ENCODE results near the gene ZNF22.

ZNF22 gene

GRCh38 chr10:44965651-44966097 lies 35.0 kb upstream of the ZNF22 start:
- no peak for DNase-seq

DNA sequence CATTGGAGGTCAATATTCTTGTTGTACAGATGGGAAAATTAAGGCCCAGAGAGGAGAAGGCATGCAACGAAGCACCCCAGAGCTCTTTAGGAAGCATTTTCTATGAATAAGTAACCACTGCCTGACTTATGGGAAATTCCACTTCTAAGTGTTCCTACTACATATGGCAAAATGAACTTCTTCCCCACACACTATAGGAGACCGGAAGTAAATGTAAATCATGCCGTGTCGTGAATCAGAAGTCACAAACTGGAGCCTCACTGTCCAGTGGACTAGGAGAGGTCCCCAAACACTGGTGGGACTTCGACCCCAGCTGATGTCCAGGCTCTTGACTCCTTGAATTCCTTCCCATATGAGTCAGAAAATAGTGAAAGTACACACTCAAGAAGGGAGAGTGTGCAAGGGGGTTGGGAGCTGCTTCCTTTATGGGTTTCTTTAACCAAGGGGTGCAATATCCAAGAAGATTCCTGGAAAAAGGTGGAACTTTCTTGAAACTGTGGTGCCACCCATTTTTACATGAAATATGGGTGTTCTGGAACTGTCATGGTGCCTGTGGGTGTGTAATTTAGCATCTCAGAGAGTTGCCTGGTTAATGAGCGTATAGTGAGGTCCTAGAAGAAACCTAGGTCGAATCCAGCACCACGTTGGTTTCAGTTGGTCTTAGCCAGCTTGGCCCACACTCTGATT lies 34.5 kb upstream of the ZNF22 start:
- no peak for DNase-seq

DNA sequence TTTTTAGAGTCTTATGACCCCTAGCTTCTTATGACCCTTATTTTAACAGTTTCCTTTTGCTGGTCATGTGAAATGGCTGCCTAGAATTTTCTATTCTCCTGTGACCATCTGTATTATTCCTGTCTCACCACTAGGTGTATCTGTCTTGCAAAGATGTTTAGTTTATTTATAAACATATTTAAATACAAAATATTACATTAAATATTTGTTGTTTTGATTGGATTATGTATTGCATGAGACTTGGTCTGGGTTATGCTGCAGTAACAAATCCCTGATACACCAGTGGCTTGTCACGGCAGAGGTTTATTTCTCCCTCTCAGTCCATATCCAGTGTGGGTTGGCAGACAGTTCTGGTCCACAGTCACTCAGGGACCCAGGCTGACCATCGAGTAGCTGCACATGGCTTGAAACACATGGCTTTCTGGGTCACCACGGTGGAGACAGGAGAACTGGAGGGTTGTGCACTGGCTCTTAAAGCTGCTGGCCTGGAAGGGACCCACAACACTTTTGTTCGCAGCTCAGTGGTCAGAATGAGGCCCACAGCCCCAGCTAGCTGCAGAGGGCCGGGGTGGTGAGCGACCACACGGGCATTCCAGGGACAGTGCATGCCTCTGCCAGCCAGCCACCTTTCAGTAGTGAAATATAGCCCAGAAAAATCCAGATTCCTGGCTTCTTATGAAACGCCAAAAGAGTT lies 33.8 kb upstream of the ZNF22 start:
- DNase-seq, result no peak

DNA sequence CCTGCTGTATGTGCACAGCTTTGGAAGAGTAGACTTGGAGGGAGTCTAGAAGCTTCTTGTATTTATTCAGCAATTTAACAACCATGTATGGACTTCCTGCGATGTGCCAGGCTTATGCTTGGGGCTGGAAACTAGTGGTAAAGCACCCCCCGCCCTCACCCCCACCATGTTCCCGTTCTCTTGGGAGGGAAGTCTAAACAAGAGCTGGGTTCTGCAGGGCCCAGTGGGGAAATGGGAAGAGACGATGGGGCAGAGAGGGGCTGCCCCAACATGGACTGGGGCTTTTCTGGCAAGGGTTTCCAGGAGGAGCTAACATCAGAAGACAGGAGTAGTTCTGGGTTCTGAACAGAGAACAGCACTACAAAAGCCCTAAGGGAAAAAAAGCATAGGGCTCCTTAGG lies 33.1 kb upstream of the ZNF22 start:
- no peak for DNase-seq

DNA sequence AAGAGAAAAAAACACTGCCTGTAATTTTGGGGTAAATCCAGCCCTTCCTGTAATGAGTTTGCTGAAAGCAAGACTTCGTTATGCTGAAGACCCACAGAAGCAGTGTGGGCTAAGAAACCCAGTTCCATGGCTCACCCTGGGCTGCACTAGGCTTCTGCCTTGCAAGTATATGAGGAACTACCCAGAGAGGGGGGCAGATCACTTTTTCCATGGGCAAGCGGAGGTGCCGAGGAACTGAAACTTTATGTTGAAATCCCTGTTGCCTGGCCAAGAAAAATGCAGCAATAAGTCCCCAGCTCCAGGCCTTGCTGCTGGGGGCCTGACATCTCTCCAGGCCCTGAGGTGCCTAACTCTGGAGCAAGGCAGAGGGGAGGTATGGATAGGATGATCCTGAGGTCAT lies 32.6 kb upstream of the ZNF22 start:
- no peak for DNase-seq

- DNase-seq, result no peak
These were observed 32.0 kb upstream of the ZNF22 start for GRCh38 chr10:44968500-44969400.

DNA sequence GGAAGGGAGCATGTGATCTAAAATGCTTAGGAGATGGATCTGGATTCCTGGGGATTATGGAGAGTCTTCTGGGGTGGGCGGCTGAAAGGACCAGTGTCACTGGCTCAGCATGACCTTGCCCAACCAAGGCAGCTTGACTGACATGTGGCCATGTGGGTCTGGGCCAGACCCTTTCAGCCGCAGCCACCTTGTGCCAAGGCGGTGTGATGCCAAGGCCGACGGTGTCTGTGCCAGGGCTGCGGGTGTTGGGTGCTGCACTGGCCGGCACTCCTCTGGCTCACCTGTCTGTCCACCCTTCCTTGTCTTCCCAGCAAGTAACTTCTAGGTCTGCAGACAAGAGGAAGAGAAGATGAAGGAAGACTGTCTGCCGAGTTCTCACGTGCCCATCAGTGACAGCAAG lies 30.9 kb upstream of the ZNF22 start:
- DNase-seq, result no peak

DNA sequence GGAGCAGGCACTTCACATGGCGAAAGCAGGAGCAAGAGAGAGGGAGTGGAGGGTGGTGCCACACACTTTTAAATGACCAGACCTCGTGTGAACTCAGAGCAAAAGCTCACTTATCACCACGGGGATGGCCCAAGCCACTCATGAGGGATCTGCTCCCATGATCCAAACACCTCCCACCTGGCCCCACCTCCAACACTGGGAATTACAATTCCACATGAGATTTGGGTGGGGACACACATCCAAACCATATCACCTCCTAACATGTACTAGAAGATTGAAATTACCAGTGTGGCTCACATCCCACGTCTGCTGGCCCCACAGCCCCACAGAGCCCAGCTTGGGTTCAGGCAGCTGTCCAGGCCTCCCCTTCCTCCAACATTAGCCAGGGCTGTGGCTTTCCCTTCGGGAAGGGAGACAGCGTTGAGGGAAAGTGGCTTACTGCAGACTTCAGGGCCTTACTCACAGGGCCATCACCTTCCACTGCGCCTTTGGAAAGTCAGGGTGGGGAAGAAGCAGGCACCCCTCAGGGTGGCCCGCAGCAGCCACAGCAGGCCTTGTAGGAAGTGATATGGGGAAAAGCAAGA lies 29.8 kb upstream of the ZNF22 start:
- no peak for DNase-seq

DNA sequence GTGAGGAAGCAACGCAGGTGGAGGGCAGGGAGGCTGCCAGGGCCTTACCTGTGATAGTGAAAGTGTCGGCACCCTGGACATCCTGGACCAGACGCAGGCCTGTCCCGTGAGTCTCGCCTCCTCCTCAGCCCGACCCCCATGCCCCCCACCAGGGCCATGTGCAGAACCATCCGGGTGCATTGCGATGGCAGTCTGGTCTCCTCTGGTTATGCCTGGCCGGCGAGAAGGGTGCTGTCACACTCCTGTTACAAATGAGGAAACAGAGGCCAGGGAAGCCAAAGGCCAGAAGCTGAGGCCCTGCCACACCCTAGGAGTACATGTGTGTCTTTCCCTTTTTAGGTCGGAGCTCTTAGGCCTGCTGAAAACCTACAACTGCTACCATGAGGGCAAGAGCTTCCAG lies 29.3 kb upstream of the ZNF22 start:
- DNase-seq, result no peak

DNA sequence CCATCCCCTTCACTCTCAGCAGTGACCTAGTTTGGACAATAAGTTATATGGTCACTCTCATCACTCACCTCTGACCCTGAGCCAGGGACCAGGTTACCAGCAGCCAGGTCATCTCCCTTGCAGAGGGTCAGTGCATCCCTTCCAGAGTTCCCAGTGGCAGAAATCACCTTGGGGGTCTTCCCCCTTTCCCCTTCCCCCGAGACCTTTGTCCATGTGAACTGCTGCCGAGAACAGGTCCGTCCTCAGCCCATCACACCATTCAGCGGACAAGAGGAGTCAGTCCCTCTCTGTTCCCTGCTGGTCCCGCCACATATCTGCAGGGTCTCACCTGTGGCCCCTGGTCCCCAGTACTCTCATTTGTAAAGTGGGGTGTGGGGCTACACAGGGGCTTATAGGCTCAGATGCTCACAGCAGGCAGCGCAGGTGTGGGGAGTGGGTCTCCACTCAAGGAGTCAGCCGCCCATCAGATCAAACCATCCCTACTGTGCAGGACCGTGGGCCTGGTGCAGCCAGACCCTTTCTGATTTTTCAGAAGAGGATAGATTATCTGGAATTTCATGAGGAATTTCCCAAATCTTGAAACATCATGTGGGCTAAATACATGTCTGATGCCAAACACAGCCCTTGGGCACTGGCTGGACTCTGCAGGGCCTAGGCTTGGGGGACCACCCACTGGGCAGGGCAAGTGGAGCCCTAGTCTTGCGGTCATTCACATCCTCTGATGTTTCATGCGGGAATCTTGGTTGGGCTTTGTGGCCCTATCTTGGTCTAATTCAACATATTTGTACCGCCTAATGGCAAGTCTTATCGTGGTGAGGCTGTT lies 28.6 kb upstream of the ZNF22 start:
- no peak for DNase-seq

- DNase-seq, result no peak
These were observed 27.8 kb upstream of the ZNF22 start for GRCh38 chr10:44972874-44973306.

- DNase-seq, result no peak
These were observed 27.2 kb upstream of the ZNF22 start for GRCh38 chr10:44973323-44974081.

DNA sequence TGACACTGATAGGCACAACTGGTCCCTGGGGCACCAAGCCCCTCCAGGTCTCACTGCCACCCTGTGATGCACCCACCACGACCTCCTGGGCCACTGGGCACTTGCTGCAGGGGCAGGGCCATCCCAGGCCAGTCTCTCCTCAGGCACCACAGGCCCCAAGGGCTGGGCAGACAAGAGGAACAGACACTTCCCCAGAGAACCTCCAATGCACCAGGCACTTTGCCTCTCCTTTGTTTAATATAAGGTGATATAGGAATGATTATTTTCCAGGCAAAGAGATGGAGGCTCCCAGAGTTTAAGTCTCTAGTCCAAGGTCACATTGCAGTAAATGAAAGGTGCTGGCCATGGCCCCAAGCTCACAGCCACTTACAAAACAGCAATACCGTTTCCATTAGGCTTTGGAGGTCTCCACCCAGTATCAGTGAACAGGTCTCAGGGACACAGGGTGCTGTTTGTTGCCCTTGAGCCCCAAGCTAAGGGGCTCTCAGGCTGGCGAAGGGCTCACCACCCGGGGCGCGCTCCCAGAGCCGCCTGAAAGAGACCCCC lies 26.6 kb upstream of the ZNF22 start:
- no peak for DNase-seq

DNA sequence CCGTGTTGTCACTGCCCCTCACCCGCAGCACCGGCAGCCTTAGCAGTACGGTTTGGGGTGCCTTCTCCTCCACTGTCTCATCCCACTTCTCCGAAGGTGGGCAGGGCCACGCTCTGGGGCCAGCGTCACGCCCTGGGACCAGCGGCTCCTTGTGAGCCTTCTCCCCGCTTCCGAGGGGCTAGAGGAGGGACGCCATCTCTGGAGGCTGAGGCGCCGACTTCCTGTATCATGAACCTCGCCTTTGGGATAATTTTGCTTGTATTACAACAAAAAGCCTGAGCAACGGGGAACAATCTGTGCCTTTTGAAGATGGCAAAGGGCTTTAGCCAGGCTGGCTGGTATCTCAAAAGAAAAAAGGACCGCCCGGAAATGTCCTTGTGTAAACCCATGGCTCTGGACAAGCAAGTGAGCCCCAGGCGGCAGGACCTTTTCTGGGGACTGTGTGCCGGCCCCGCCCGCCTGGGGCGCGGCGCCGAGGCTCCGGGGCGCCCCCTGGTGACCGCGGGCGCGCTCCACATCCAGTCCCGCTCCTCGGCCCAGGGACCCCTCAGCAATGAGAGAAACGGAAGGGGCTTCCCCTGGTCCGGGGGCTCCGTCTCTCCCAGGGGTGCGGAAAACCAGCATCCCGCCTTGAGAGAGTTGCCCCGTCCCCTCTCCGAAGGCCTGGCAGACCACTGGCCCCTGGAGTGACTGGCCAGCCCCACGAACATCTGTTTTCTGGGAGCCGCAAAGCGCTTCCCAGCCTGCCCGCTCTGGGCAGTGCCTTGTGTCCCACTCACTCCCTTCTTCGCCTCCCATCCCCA lies 25.9 kb upstream of the ZNF22 start:
- peak; percentile 39 for DNase-seq

DNA sequence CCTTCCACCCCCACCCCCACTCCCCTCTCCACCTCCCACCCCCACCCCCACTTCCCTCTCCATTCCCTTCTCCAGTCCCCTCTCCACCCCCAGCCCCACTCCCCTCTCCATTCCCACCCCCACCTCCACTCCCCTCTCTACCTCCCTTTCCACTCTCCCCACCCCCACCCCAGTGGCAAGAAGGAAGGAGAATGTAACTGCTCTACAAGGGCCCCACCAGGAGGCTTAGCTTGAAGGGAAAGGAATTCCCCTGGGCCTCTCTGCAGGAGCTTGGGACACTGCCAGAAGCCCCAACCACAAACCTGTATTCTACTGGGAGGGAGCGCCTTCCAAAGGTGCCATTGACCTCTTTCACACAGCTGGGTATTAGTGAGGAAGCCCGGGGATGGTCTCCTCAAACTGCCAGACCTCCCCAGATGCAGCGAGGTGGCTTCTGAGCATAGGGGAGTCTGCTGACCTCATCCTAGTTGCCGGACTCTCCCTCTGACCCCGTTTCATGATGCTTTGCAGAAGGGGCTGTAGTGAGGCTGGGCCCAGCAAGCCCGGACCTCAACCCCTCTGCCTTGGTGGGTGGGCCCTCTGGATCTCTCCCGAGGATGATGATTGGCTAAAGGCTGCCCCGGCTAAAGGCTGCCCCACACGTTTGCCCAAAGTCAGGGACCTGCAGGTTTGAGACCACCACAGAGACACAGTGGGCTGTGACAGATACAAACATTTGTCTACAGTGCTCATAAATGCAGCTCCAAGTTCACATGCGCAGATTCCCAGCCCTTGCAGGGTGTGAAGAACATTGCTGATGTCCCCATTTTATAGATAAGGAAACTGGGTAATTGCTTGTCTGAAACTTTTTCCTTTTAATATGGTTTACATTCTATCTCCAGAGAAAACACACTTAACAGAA lies 25.0 kb upstream of the ZNF22 start:
- peak; percentile 83 for DNase-seq

- no peak for DNase-seq
These were observed 24.1 kb upstream of the ZNF22 start for GRCh38 chr10:44976352-44977198.

GRCh38 chr10:44977287-44978212 lies 23.2 kb upstream of the ZNF22 start:
- DNase-seq, result no peak

Measured in kidney glomerular epithelial cell (primary cell).